GM12873 (cell line): ENCODE measurements around the gene EVC2.

Source experiments
- TF ChIP-seq, protein P1 (sequence below): IDR thresholded peaks from 2 replicates; pipeline ENCODE4 v1.5.1; 2012; ENCODE audit warnings: low read depth, mild to moderate bottlenecking, moderate library complexity, low read length, control low read depth; ENCODE audit not compliant: insufficient read depth; ENCODE audit errors: missing control alignments

EVC2 gene

GRCh38 chr4:5738061-5738460, 29.7 kb upstream of the EVC2 start:
- TF ChIP-seq, protein P1, sequence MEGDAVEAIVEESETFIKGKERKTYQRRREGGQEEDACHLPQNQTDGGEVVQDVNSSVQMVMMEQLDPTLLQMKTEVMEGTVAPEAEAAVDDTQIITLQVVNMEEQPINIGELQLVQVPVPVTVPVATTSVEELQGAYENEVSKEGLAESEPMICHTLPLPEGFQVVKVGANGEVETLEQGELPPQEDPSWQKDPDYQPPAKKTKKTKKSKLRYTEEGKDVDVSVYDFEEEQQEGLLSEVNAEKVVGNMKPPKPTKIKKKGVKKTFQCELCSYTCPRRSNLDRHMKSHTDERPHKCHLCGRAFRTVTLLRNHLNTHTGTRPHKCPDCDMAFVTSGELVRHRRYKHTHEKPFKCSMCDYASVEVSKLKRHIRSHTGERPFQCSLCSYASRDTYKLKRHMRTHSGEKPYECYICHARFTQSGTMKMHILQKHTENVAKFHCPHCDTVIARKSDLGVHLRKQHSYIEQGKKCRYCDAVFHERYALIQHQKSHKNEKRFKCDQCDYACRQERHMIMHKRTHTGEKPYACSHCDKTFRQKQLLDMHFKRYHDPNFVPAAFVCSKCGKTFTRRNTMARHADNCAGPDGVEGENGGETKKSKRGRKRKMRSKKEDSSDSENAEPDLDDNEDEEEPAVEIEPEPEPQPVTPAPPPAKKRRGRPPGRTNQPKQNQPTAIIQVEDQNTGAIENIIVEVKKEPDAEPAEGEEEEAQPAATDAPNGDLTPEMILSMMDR = no peak

GRCh38 chr4:5735463-5735862, 27.1 kb upstream of the EVC2 start:
- TF ChIP-seq, protein P1 = no peak

- TF ChIP-seq, protein P1 = no peak
These were observed 26.5 kb upstream of the EVC2 start for GRCh38 chr4:5734853-5735252.

DNA sequence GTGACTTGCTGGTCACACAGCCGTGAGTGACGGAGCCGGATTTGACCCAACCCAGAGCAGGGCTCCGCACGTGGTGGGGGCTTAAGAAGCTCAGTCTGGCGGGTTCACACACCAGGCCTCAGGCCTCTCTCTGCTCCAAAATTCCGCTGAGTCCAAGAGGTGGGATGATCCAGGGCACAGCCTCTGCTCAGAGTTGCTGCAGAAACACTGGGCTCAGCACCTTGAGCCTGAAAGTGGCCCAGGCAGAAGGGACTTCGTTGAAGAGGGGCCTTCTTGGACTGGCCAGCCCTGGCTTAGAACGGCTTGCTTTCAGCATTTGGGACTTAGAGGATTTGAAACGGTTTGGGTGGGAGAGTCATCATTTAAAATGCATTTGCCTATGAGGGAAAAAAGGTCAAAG, 23.8 kb upstream of the EVC2 start:
- TF ChIP-seq, protein P1 = no peak

DNA sequence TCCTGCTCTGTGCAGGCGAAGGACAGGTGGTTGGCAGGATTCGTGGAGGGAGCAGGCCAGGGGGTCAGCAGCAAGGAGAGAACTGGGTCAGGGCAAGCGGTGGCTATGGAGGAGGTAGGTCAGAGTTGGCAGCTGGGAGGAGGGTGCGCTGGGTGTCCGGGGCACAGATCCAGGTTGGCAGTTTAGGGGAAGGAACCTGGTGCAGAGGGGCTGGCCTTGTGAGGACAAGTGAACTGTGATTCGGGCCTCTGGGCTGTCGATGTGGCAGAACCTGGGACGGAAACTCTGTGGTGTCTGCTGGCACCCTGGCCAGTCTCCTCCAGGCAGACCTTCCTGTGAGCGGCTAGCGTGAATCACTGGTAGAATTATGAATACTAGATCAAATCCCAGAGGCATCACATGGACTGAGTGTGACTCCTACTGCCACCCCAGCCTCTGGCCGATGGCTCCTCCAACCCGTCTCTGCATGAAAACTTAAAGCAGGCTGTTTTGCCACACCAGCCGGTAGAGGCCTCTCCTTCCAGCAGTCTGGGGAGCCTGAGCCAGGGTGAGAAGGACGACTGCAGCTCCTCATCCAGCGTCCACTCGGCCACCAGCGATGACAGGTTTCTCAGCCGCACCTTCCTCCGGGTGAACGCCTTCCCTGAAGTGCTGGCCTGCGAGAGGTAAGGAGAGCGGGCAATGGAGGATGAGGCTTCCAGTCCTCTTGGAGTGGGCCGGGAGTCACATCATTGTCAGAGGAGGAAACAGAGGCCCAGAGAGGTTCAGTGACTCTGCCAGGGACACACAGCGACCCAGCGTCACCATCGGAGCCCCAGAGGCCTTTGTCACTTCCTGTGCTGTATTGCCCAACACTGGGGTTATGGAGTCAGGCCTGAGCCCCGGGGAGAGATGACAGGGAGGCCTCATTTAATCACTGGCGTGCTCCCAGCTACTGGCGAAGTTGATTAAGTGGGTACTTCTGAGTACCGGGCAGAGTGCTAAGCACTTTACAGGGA, 22.9 kb upstream of the EVC2 start:
- TF ChIP-seq, protein P1 = no peak

DNA sequence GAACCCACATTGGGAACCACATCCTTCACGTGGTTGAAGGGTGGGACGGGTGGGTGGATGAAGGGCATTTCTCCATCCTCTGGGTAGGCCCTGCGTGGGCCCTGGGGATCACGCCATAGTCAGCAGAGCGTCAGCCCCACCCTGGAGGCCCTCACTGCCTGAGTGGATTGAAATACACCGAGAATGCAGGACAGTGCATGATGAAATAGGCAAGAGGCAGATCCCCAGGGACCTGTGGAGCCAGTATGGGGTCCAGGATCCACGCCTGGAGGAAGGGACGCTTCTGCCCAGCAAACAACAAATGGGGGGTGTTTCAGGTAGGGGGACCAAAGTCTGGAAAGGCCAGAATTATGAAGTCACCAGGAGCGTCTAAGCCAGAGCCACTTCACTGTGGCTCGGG, 22.1 kb upstream of the EVC2 start:
- TF ChIP-seq, protein P1 = no peak

DNA sequence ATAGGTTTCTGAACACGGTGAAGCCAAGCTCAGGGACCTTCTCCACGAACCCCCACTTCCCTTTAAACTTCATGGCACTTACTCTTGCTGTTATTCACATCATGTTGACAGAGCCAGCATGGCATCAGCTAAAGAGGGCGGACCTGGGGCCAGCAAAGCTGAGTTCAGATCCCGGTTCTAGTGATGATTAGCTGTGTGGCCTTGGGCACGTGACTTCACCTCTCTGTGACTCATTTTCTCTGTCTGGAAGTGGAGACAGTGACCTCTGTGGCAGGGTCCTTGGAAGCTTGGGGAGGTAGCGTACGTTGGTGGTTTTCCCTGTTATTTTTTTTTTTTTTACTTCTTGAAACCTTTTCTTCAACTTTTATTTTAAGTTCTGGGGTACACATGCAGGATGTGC, 16.0 kb upstream of the EVC2 start:
- TF ChIP-seq, protein P1 = no peak
